HG03342 (cell line): Measurements from ENCODE around the gene EFEMP2.
"Not testable (repeated sequence)": the region's sequence is repeated elsewhere in the genome, so short reads cannot be mapped to it uniquely, and the experiment has no call there.

ENCODE experiments used
- ATAC-seq: cut with Tn5 transposase; IDR thresholded peaks from one replicate; pipeline ENCODE4 v1.9.1; 2021; ENCODE audit warnings: mild to moderate bottlenecking, moderate library complexity; ENCODE audit not compliant: unreplicated experiment

EFEMP2 gene

GRCh38 chr11:65900899-65901180, 28.2 kb upstream of the EFEMP2 start:
- no peak for ATAC-seq

GRCh38 chr11:65900125-65900898, 27.7 kb upstream of the EFEMP2 start, which contains the start of gene FOSL1:
Gene FOSL1, minus strand, starts transcription at chr11:65900388. Its CDS starts 49 bp downstream, at chr11:65900339.
- ATAC-seq, result peak; percentile 79

GRCh38 chr11:65899356-65900124, 26.9 kb upstream of the EFEMP2 start:
- peak; percentile 3 for ATAC-seq

- no peak for ATAC-seq
Measured at GRCh38 chr11:65898656-65899355, 26.2 kb upstream of the EFEMP2 start.

GRCh38 chr11:65897020-65897471, 24.4 kb upstream of the EFEMP2 start:
- ATAC-seq, result no peak

GRCh38 chr11:65896034-65896999, 23.7 kb upstream of the EFEMP2 start:
- no peak for ATAC-seq

GRCh38 chr11:65895482-65895981, 22.9 kb upstream of the EFEMP2 start:
- ATAC-seq, result no peak

GRCh38 chr11:65894034-65894591, 21.5 kb upstream of the EFEMP2 start:
- no peak for ATAC-seq

GRCh38 chr11:65892661-65893317, 20.2 kb upstream of the EFEMP2 start:
- no peak for ATAC-seq

GRCh38 chr11:65892137-65892540, 19.5 kb upstream of the EFEMP2 start:
- ATAC-seq, result not testable (repeated sequence)

GRCh38 chr11:65891219-65892136, 18.9 kb upstream of the EFEMP2 start:
- ATAC-seq, result no peak

GRCh38 chr11:65890324-65891218, 18.0 kb upstream of the EFEMP2 start, which contains the start of gene CCDC85B:
Gene CCDC85B, plus strand, starts transcription at chr11:65890673. Its CDS starts 111 bp downstream, at chr11:65890784.
- ATAC-seq, result peak; percentile 54

- peak; percentile 41 for ATAC-seq
Measured at GRCh38 chr11:65888163-65888814, 15.7 kb upstream of the EFEMP2 start, which contains the start of gene FIBP. Gene FIBP, minus strand, starts transcription at chr11:65888471. Its CDS starts 53 bp downstream, at chr11:65888418.

- no peak for ATAC-seq
Measured at GRCh38 chr11:65887723-65888162, 15.1 kb upstream of the EFEMP2 start.

- no peak for ATAC-seq
Measured at GRCh38 chr11:65886826-65887722, 14.5 kb upstream of the EFEMP2 start.
